Measurements from ENCODE around the gene BAG1.

The BAG1 gene

DNA sequence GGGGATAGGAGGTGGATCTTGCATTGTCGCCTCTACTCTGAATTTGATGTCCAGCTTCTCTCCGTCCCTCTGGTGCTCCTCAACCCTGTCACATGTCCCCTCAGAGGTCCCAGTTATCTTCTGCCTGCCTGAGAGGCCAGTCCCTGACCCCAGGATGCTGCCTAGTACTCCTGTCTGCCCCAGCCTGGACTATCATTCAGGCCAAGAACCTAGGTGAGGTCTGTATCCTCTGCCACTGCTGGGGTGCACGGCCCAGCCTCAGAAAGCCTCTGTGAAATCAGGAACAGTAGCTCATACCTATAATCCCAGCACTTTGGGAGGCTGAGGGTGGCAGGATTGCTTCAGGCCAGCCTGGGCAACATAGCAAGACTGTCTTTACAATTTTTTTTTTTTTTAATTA lies 15.9 kb downstream of the BAG1 start:
- Histone ChIP-seq H3K36me3 (peaks cover 33% of the 10 kb centered on the region), H3K4me2 (peak overlapping the region; percentile 73)

DNA sequence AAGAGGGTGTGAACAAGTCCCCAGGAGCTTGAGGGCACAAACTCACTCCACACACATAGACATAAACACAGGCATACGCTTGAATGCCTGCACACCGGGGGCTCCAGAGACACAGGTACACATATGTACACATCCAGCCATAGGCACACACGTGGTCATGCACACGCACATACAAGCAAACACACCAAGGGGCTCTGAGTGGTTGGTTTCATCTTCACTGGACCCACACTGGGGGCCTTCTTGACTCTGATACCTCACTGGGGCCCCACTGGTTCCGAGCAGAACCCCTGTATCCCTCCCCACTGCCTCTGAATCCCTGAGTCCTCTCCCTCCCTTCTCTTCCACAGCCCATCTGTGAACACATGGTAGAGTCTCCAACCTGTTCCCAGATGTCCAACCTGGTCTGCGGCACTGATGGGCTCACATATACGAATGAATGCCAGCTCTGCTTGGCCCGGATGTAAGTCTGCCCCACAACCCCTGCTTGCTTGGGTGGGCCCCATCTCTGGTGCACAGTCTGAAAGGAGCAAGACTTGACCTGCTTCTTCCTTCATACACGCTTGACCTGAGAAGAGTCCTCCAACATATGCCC lies 18.1 kb downstream of the BAG1 start:
- no peaks in the 10 kb centered on the region for H3K27me3 ChIP-seq
- H3K4me3 ChIP-seq: no peak overlapping the region
- peaks cover 35% of the 10 kb centered on the region for H3K4me1 ChIP-seq
- no peaks in the 10 kb centered on the region for H4K20me1 ChIP-seq
- H3K4me2 ChIP-seq: no peak overlapping the region
- TF ChIP-seq Cebpa-rat (IDR thresholded peaks at IDR 0.05): no peak
- no peaks in the 10 kb centered on the region for H3K9me3 ChIP-seq
- peaks cover 13% of the 10 kb centered on the region; the same call in 1 of the 2 replicates for H3K36me3 ChIP-seq
- no peak overlapping the region for H3K9ac ChIP-seq
- H3K27ac ChIP-seq: no peak overlapping the region

More for the DNA sequence above, 15.9 kb downstream of the BAG1 start:
- TF ChIP-seq Cebpa-rat (IDR thresholded peaks at IDR 0.05): no peak
- no peak overlapping the region for H3K4me3 ChIP-seq
- no peaks in the 10 kb centered on the region for H3K9me3 ChIP-seq
- H3K4me1 ChIP-seq: peaks cover 35% of the 10 kb centered on the region
- H4K20me1 ChIP-seq: no peaks in the 10 kb centered on the region
- H3K27me3 ChIP-seq: no peaks in the 10 kb centered on the region
- H3K27ac ChIP-seq: no peak overlapping the region
- H3K9ac ChIP-seq: peak overlapping the region; percentile 62; the same call in 1 of the 2 replicates

GRCh38 chr9:33245341-33245740 lies 19.2 kb downstream of the BAG1 start:
- Histone ChIP-seq H4K20me1 (no peaks in the 10 kb centered on the region), H3K9ac (no peak overlapping the region), H3K4me3 (no peak overlapping the region), H3K27me3 (no peaks in the 10 kb centered on the region), H3K36me3 (0 out of 2 replicates have a peak, but pooled peaks cover 4% of the 10 kb centered on the region), H3K9me3 (no peaks in the 10 kb centered on the region), H3K4me1 (peaks cover 27% of the 10 kb centered on the region), H3K4me2 (no peak overlapping the region), H3K27ac (no peak overlapping the region)
- TF ChIP-seq Cebpa-rat (IDR thresholded peaks at IDR 0.05): no peak

GRCh38 chr9:33244137-33244784 lies 20.2 kb downstream of the BAG1 start:
- Histone ChIP-seq H3K4me2 (no peak overlapping the region), H3K9ac (no peak overlapping the region), H3K27ac (no peak overlapping the region), H3K4me1 (peaks cover 26% of the 10 kb centered on the region), H3K27me3 (no peaks in the 10 kb centered on the region), H4K20me1 (no peaks in the 10 kb centered on the region), H3K9me3 (no peaks in the 10 kb centered on the region), H3K4me3 (no peak overlapping the region), H3K36me3 (0 out of 2 replicates have a peak, but pooled peaks cover 4% of the 10 kb centered on the region)
- TF ChIP-seq Cebpa-rat (IDR thresholded peaks at IDR 0.05): no peak

DNA sequence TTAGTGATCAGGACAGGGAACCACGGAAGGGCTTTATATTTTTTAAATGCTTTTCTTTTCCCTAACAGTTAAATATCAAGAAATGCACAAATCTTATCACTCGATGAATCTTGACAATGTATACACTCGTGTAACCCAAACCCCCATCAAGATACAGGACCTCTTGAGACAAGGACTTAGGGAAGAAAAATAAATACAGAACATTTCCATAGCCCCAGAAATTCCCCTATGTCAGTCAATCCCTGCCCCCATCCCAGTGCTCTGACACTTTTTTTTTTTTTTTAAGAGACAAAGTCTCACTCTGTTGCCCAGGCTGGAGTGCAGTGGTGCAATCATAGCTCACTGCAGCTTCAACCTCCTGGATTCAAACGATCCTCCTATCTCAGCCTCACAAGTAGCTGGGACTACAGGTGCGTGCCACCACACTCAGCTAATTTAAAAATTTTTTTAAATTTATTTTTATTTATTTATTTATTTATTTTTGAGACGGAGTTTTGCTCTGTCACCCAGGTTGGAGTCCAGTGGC lies 21.8 kb downstream of the BAG1 start:
- no peak for TF ChIP-seq Cebpa-rat (IDR thresholded peaks at IDR 0.05)
- no peak overlapping the region for H3K9ac ChIP-seq
- no peaks in the 10 kb centered on the region for H3K27me3 ChIP-seq
- no peak overlapping the region for H3K27ac ChIP-seq
- no peaks in the 10 kb centered on the region for H4K20me1 ChIP-seq
- no peaks in the 10 kb centered on the region for H3K9me3 ChIP-seq
- H3K4me3 ChIP-seq: no peak overlapping the region
- no peak overlapping the region for H3K4me2 ChIP-seq
- peaks cover 10% of the 10 kb centered on the region; the same call in 1 of the 2 replicates for H3K4me1 ChIP-seq
- 0 out of 2 replicates have a peak, but pooled peaks cover 4% of the 10 kb centered on the region for H3K36me3 ChIP-seq

DNA sequence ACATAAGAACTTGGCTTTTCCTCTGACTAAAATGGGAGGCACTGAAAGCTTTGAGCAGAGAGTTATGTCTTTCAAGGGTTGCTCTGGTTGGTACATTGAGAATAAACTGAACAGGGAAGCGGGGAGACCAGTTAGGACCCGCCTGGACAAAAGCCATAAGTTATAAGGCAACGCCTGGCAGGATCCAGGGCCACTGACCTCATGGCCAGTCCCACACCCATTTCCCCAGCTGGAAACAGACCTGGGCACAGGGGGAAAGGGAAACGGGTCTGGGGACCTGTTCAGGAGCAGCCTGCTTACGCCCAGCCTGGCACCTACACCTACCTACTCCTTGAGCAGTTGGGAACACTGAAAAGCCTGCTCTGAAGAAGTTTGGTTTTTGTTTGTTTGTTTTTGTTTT lies 23.2 kb downstream of the BAG1 start:
- no peak overlapping the region for H3K4me2 ChIP-seq
- 0 out of 2 replicates have a peak, but pooled peaks cover 4% of the 10 kb centered on the region for H3K36me3 ChIP-seq
- no peak overlapping the region for H3K9ac ChIP-seq
- no peaks in the 10 kb centered on the region for H4K20me1 ChIP-seq
- no peaks in the 10 kb centered on the region for H3K9me3 ChIP-seq
- peaks cover 10% of the 10 kb centered on the region; the same call in 1 of the 2 replicates for H3K4me1 ChIP-seq
- TF ChIP-seq Cebpa-rat (IDR thresholded peaks at IDR 0.05): no peak
- H3K4me3 ChIP-seq: no peak overlapping the region
- no peak overlapping the region for H3K27ac ChIP-seq
- H3K27me3 ChIP-seq: no peaks in the 10 kb centered on the region

- no peak for TF ChIP-seq Cebpa-rat (IDR thresholded peaks at IDR 0.05)
- no peak within 1 kb of the TSS for H3K27ac ChIP-seq
These were observed 24.6 kb downstream of the BAG1 start, which contains the start of gene SPINK4 for GRCh38 chr9:33239921-33240320. SPINK4 (plus strand) TSS chr9:33240167; CDS start chr9:33240209, 42 bp downstream.

DNA sequence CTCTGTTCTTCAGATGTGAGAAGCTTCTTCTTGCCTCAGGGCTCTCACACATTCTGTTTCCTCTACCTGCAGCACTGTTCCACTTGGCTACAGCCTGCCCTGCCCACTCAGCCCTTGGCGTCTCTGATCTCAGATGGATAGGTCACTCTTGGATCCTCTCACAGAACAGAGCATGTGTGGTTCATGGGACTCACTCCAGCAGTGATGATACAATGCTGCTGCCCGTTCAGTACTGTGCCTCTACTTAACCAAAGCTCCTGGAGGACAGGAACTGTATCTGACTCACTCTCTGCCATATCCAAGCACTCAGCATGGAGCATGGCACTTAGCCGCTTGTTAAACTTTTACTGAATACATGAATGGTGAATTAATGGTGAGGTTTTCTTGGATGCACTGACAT lies 27.9 kb downstream of the BAG1 start:
- Histone ChIP-seq H3K27ac (no peak overlapping the region), H3K36me3 (no peaks in the 10 kb centered on the region), H3K9me3 (no peaks in the 10 kb centered on the region), H3K4me3 (no peak overlapping the region), H3K9ac (no peak overlapping the region), H3K27me3 (no peaks in the 10 kb centered on the region), H4K20me1 (no peaks in the 10 kb centered on the region), H3K4me1 (peaks cover 10% of the 10 kb centered on the region; the same call in 1 of the 2 replicates), H3K4me2 (no peak overlapping the region)
- no peak for TF ChIP-seq Cebpa-rat (IDR thresholded peaks at IDR 0.05)

More at GRCh38 chr9:33239921-33240320, 24.6 kb downstream of the BAG1 start, which contains the start of gene SPINK4:
- H3K36me3 ChIP-seq: 0 out of 2 replicates have a peak, but pooled peaks cover 1% of the 10 kb centered on the region
- no peak within 1 kb of the TSS for H3K4me2 ChIP-seq
- no peaks in the 10 kb centered on the region for H4K20me1 ChIP-seq
- no peak within 1 kb of the TSS for H3K4me3 ChIP-seq
- no peak within 1 kb of the TSS for H3K9ac ChIP-seq
- no peaks in the 10 kb centered on the region for H3K27me3 ChIP-seq
- H3K9me3 ChIP-seq: no peaks in the 10 kb centered on the region
- H3K4me1 ChIP-seq: peaks cover 10% of the 10 kb centered on the region; the same call in 1 of the 2 replicates

DNA sequence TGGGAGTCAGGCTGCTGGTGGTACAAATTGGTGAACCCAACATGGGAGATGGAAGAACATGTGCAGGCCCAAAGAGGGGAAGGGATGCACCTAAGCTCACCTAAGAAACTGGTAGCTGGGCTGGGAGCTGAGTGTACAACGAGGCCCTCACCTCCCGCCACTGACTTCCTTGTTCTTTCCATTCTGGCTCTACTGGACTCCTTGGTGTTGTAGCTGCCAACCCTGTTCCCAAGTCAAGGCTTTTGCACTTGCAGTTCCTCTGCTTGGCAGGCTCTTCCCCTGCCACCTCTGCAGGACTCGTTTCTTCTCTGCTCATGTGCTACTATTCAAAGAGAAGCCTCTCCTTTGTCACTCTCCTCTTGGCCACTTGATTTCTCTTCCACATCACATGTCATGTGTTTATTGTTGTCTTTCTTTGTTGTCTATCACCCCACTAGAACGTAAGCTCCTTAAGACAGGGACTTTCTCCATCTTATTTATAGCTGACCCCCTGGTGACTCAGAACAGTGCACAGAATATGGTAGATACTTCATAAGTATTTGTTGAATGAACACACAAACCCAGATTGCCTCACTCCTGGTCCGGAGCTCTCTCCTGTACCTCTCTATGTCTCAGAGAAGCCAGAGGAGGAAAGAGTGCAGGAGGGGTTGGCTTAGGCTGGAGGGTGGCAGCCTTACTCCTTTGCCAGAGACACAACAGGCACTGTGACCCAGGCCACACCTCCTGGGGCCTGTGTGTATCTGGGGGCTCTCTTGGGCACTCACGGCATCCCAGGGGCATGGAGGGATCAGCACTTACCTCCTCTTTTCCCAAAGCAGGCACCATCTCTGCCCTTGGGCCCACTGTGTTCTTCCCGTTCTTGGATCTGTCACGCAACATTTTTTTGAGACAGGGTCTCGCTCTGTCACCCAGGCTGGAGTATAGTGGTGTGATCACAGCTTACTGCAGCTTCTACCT lies 29.7 kb downstream of the BAG1 start:
- H3K4me3 ChIP-seq: no peak overlapping the region
- H3K9me3 ChIP-seq: no peaks in the 10 kb centered on the region
- H3K4me2 ChIP-seq: no peak overlapping the region
- peaks cover 4% of the 10 kb centered on the region; the same call in 1 of the 2 replicates for H3K4me1 ChIP-seq
- H4K20me1 ChIP-seq: no peaks in the 10 kb centered on the region
- H3K9ac ChIP-seq: no peak overlapping the region
- no peaks in the 10 kb centered on the region for H3K36me3 ChIP-seq
- TF ChIP-seq Cebpa-rat (IDR thresholded peaks at IDR 0.05): no peak
- no peaks in the 10 kb centered on the region for H3K27me3 ChIP-seq
- no peak overlapping the region for H3K27ac ChIP-seq

Measured in BLaER1 (cell line).